HUES6 (cell line): ENCODE data around the gene MDFIC.

Experiments used
- H3K27ac ChIP-seq: 2 replicates; pipeline ENCODE4 v1.7.0; 2013; ENCODE audit warnings: low read depth, mild to moderate bottlenecking, low read length, inconsistent platforms
- H3K27me3 ChIP-seq: 2 replicates; pipeline ENCODE4 v1.6.1; 2013; ENCODE audit warnings: low read length; ENCODE audit not compliant: control insufficient read depth, insufficient read depth
- H3K36me3 ChIP-seq: 2 replicates; pipeline ENCODE4 v1.6.1; 2013; ENCODE audit warnings: low read length; ENCODE audit not compliant: control insufficient read depth, insufficient read depth
- H3K4me1 ChIP-seq: 2 replicates; pipeline ENCODE4 v1.6.1; 2013; ENCODE audit warnings: low read length; ENCODE audit not compliant: control insufficient read depth, insufficient read depth
- H3K4me3 ChIP-seq: 2 replicates; pipeline ENCODE4 v1.5.1; 2013; ENCODE audit warnings: low read depth, low read length
- H3K9ac ChIP-seq: one replicate; pipeline ENCODE4 v1.6.1; 2013; ENCODE audit warnings: mild to moderate bottlenecking, low read length
- H3K9me3 ChIP-seq: 2 replicates; pipeline ENCODE4 v1.6.1; 2013; ENCODE audit warnings: low read depth, low read length; ENCODE audit not compliant: control insufficient read depth, insufficient read depth

The MDFIC gene

DNA sequence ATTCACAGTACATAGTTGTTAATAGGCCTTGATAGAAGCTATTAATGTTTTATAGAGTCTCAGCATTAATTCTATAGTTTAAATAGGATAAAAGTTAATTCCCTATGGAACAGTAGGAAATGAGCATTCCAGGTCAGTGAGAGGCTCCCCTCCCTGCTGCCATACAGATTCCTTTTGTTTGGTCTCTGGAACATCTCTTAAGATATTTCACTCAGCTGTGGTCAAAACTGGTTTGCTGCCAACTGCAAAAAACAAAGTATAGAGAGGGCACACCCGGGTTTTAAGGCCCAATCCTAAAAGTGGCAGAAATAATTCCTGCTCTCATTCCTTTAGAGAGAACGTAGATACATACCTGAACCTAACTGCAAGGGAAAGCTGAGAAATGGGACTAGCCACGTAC, 51.3 kb downstream of the MDFIC start:
- no peaks in the 10 kb centered on the region for H3K27me3 ChIP-seq
- H3K4me1 ChIP-seq: peaks cover 12% of the 10 kb centered on the region
- H3K4me3 ChIP-seq: no peak overlapping the region
- no peaks in the 10 kb centered on the region for H3K9me3 ChIP-seq
- H3K9ac ChIP-seq: no peak overlapping the region
- H3K36me3 ChIP-seq: no peaks in the 10 kb centered on the region
- no peak overlapping the region; the same call in 1 of the 2 replicates for H3K27ac ChIP-seq

DNA sequence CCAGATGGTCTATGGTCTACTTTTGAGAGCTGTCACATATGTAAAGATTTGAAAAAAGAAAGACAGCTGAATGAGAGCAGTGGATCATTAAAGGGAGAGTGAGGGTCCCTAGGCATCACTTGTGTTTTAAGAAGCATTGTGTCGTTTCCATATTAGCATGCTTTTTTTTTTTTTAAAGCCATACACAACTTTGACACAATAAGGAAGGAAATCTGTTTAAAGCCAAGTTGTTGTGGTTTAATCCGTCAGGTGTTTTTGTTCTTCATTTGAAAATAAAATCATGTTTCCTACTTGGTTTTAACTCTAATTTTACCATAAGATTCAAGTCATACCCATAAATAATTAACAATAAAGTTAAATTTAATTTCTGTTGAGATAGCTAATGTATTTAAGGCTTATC, 53.5 kb downstream of the MDFIC start:
- H3K9ac ChIP-seq: no peak overlapping the region
- no peaks in the 10 kb centered on the region for H3K9me3 ChIP-seq
- peaks cover 12% of the 10 kb centered on the region for H3K4me1 ChIP-seq
- H3K36me3 ChIP-seq: no peaks in the 10 kb centered on the region
- no peaks in the 10 kb centered on the region for H3K27me3 ChIP-seq
- H3K4me3 ChIP-seq: no peak overlapping the region
- no peak overlapping the region for H3K27ac ChIP-seq

DNA sequence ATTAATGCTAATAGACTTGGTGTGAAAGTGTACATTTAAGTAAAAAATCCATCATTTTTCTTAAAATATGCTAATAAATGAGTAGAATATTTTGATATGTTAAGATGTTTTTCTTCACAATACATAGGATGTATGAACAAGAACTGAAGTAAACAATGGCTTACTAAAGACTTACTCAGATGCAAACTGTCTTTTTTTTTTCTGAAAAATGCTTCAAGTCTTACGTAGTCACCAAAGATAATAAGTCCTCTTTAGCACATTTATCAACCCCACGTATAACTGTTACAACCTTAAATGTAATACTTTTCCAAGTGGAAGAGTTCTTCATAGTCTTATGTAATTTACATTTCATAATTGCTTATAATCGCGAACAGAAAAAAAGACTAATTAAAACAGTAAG, 54.8 kb downstream of the MDFIC start:
- no peak overlapping the region for H3K4me3 ChIP-seq
- H3K27ac ChIP-seq: no peak overlapping the region
- no peak overlapping the region for H3K9ac ChIP-seq
- no peaks in the 10 kb centered on the region for H3K27me3 ChIP-seq
- no peaks in the 10 kb centered on the region for H3K9me3 ChIP-seq
- H3K4me1 ChIP-seq: peaks cover 12% of the 10 kb centered on the region
- no peaks in the 10 kb centered on the region for H3K36me3 ChIP-seq

GRCh38 chr7:114977277-114977676, 55.4 kb downstream of the MDFIC start:
- Histone ChIP-seq H3K27ac (no peak overlapping the region), H3K36me3 (no peaks in the 10 kb centered on the region), H3K9me3 (no peaks in the 10 kb centered on the region), H3K4me3 (no peak overlapping the region), H3K4me1 (peaks cover 7% of the 10 kb centered on the region), H3K9ac (no peak overlapping the region), H3K27me3 (no peaks in the 10 kb centered on the region)

GRCh38 chr7:114979388-114979787, 57.5 kb downstream of the MDFIC start:
- H3K27ac ChIP-seq: no peak overlapping the region
- H3K9me3 ChIP-seq: no peaks in the 10 kb centered on the region
- H3K4me3 ChIP-seq: no peak overlapping the region
- H3K9ac ChIP-seq: no peak overlapping the region
- peaks cover 6% of the 10 kb centered on the region for H3K4me1 ChIP-seq
- H3K36me3 ChIP-seq: no peaks in the 10 kb centered on the region
- H3K27me3 ChIP-seq: no peaks in the 10 kb centered on the region

- no peak overlapping the region for H3K27ac ChIP-seq
- H3K4me1 ChIP-seq: peaks cover 6% of the 10 kb centered on the region
- no peaks in the 10 kb centered on the region for H3K9me3 ChIP-seq
- no peak overlapping the region for H3K9ac ChIP-seq
- no peak overlapping the region for H3K4me3 ChIP-seq
- H3K36me3 ChIP-seq: no peaks in the 10 kb centered on the region
- no peaks in the 10 kb centered on the region for H3K27me3 ChIP-seq
These were observed 58.1 kb downstream of the MDFIC start for GRCh38 chr7:114979803-114980507.

DNA sequence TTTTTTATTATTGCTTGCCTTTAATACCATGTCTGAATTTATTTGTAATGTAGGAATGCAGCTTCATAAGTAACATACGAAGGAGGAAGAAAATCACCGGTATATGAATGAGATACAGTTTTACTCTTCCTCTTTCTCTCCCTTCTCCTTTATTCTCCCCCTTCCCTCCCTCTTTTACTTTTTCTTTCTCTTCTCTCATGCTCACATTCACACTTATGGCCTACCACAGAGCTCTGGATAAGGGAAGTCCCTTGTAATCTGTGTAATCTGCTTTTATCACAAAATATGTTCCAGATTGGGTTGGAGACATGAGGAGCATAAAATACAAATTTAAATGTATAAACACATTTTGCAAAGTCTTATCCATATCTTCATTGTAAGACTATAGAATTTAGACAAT, 59.4 kb downstream of the MDFIC start:
- Histone ChIP-seq H3K36me3 (no peaks in the 10 kb centered on the region), H3K9ac (no peak overlapping the region), H3K9me3 (no peaks in the 10 kb centered on the region), H3K4me1 (peaks cover 9% of the 10 kb centered on the region), H3K27ac (no peak overlapping the region), H3K27me3 (no peaks in the 10 kb centered on the region), H3K4me3 (no peak overlapping the region)

DNA sequence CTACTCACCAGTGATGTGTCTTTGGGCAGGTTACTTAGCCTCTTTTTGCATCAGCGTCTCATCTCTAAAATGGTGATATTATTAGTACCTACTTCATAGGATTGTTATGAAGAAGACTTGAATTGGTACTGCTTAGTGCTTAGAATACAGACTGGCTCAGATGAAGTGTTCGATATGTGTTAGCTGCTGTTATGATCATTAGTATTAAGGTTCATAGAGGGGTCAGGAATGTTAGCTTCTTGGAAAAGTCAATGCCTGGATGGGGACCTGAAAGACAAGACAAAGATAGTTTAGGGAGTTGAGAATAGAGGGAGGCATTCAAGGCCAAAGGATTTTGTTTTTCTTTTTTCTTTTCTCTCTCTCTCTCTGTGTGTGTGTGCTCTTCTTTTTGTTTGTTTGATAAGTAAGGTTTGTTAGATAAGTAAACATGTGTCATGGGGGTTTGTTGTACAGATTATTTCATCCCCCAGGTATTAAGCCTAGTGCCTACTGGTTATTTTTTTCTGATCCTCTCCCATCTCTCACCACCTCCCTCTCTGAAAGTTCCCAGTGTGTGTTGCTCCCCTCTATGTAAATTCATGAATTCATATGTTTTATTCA, 63.3 kb downstream of the MDFIC start:
- Histone ChIP-seq H3K36me3 (no peaks in the 10 kb centered on the region), H3K4me3 (no peak overlapping the region), H3K27me3 (no peaks in the 10 kb centered on the region), H3K27ac (no peak overlapping the region), H3K4me1 (peaks cover 11% of the 10 kb centered on the region), H3K9ac (no peak overlapping the region), H3K9me3 (no peaks in the 10 kb centered on the region)

- no peak overlapping the region; the same call in 1 of the 2 replicates for H3K27ac ChIP-seq
- H3K9ac ChIP-seq: no peak overlapping the region
- no peak overlapping the region for H3K4me3 ChIP-seq
- no peaks in the 10 kb centered on the region for H3K36me3 ChIP-seq
- H3K9me3 ChIP-seq: no peaks in the 10 kb centered on the region
- peaks cover 11% of the 10 kb centered on the region for H3K4me1 ChIP-seq
- no peaks in the 10 kb centered on the region for H3K27me3 ChIP-seq
These were observed 64.6 kb downstream of the MDFIC start for GRCh38 chr7:114986190-114987180.

DNA sequence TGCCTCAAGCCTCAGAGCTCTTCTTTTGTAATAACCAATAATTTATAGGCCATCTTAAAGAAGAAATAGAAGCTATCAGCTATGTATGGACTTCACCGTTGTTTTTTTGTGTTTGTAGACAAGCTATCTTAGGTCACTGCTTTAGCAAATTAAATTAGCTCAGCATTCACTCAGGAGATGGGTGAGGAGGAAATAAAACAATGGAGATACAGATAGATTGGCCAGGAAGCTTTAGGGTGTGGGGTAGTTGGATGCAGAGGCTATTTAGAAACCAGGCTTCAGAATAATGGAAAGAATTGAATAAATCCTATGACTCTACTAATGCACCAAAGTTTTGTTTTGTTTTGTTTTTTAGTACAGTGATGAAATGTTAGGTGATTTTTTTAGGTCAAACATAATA, 66.1 kb downstream of the MDFIC start:
- Histone ChIP-seq H3K27ac (no peak overlapping the region), H3K4me3 (no peak overlapping the region), H3K4me1 (peaks cover 11% of the 10 kb centered on the region), H3K9me3 (no peaks in the 10 kb centered on the region), H3K27me3 (no peaks in the 10 kb centered on the region), H3K36me3 (no peaks in the 10 kb centered on the region), H3K9ac (no peak overlapping the region)
